PC-9 (cell line): ENCODE data around the gene PRDM16. TPM values are rescaled to one million over a fixed set of nuclear protein-coding genes. Genes with fewer than 3 reads are reported as not detected.
A peak's percentile ranks its signal among the peaks of the same experiment; 100 is the strongest.

ENCODE experiments used
- BruUV-seq: library from RNA; stranded (reverse); fragments of 400-500 nt; replicated peaks from 2 replicates; lab custom pipeline; 2021; lab: Mats Ljungman, UMichigan
- CTCF ChIA-PET: fragments of 300-600 bp; sonication (Branson Sonifier 250); formaldehyde crosslinking; loops from one replicate; lab custom pipeline; 2022; ENCODE audit warnings: antibody characterized with exemption; lab: Charles Lee
- POLR2A ChIA-PET: fragments of 300-600 bp; sonication (Branson Sonifier 250); formaldehyde crosslinking; loops from one replicate; lab custom pipeline; 2022; ENCODE audit warnings: antibody characterized with exemption; ENCODE audit not compliant: unreplicated experiment; lab: Charles Lee
- DNase-seq, 2 experiments: peaks; one replicate each; pipeline versions ENCODE4 v3.0.0 to v3.0.0-alpha.2; 2015 to 2022; ENCODE audit warnings: mixed read lengths in 1 of 2
- H2AFZ ChIP-seq: fragments of 200-600 bp; sonication (generic); 2 replicates; pipeline ENCODE4 v1.8.1; 2017; ENCODE audit warnings: antibody characterized with exemption
- H3F3A ChIP-seq: fragments of 200-600 bp; sonication (generic); 2 replicates; pipeline ENCODE4 v1.8.1; 2017; ENCODE audit warnings: antibody characterized with exemption, mild to moderate bottlenecking, low read depth; ENCODE audit not compliant: insufficient read depth
- H3K27ac ChIP-seq: fragments of 200-600 bp; sonication (generic); 2 replicates; pipeline ENCODE4 v1.6.1; 2016; ENCODE audit warnings: mixed run types
- H3K27me3 ChIP-seq: fragments of 200-600 bp; sonication (generic); 2 replicates; pipeline ENCODE4 v1.6.1; 2016; ENCODE audit warnings: low read depth, mixed run types; ENCODE audit not compliant: insufficient read depth
- H3K36me3 ChIP-seq: fragments of 200-600 bp; sonication (generic); 2 replicates; pipeline ENCODE4 v1.6.1; 2016; ENCODE audit warnings: low read depth, mixed run types
- H3K4me1 ChIP-seq: fragments of 200-600 bp; sonication (generic); replicated peaks from 2 replicates; pipeline ENCODE4 v1.6.1; 2016; ENCODE audit warnings: mixed run types; ENCODE audit not compliant: insufficient read depth
- H3K4me2 ChIP-seq: fragments of 200-600 bp; sonication (generic); 2 replicates; pipeline ENCODE4 v1.6.1; 2017; ENCODE audit warnings: mixed run types
- H3K4me3 ChIP-seq: fragments of 200-600 bp; sonication (generic); 2 replicates; pipeline ENCODE4 v1.6.1; 2016; ENCODE audit warnings: mixed run types
- H3K79me2 ChIP-seq: fragments of 200-600 bp; sonication (generic); 2 replicates; pipeline ENCODE4 v1.6.1; 2017; ENCODE audit warnings: low read depth, mixed run types
- H3K9me2 ChIP-seq: fragments of 200-600 bp; sonication (generic); 2 replicates; pipeline ENCODE4 v1.8.1; 2017; ENCODE audit warnings: mild to moderate bottlenecking; ENCODE audit not compliant: insufficient read depth
- H3K9me3 ChIP-seq: fragments of 200-600 bp; sonication (generic); 2 replicates; pipeline ENCODE4 v1.8.1; 2016; ENCODE audit warnings: low read depth; ENCODE audit not compliant: insufficient read depth
- H4K20me1 ChIP-seq: fragments of 200-600 bp; sonication (generic); 2 replicates; pipeline ENCODE4 v1.8.1; 2017; ENCODE audit not compliant: insufficient read depth
- EZH2 ChIP-seq: fragments of 200-600 bp; sonication (generic); IDR thresholded peaks from 2 replicates; pipeline ENCODE4 v1.8.0; 2017; ENCODE audit warnings: antibody characterized with exemption, low read depth
- intact Hi-C: fragments of 100-400 bp; cut with micrococcal nuclease; formaldehyde crosslinking; loops from one replicate; pipeline ENCODE4 v1.10.0; 2022; ENCODE audit not compliant: unreplicated experiment
- total RNA-seq: library from RNA; stranded (reverse); gene quantifications from 2 replicates; pipeline ENCODE4 v1.2.3, GENCODE V29; 2021
- TF ChIP-seq, protein P1 (sequence below): fragments of 200-600 bp; sonication (generic); conservative IDR thresholded peaks from 2 replicates; pipeline ENCODE4 v1.6.1; 2017; ENCODE audit warnings: mixed run types, antibody characterized with exemption, mild to moderate bottlenecking, moderate library complexity

Gene PRDM16
- total RNA-seq, 1 experiment from 2014 or later: not detected

DNA sequence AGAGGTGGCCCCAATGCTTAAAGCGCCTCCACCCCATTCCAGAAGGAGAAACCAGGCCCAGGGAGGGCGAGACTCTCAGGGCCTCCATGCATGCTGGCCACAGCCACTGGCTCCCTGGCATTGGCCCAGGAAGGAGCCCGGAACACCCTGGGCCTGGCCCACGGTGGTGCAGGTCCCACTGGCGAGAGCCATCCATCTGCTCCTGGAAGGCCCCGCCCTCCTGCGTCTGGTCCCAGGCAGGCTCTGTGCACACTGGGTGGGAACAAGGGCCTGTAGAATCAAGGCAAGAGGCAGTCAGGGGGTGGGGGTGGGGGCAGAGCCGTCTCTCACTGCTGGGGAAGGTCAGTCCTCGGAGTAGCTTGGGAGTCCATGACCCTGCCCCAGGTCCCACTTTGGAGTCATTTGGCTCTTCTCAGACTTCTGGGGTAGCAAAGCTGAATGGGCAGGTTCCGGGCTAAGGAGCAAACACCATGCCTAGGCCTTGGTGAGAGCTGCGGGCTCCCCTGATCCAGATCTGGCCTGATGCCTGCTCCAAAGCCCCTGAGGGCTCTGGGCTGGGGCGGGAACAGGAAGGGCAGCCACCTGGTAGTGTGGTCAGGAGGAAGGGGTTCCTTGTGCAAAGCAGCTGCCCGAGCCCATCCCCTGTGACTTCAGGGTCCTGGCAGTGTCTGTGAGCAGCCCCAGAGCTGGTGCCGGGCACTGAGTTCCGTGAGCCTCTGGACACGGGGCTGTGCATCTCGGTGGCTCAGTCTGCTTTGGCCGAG is 278.4 kb downstream of the PRDM16 start:
- Histone ChIP-seq H3K79me2 (no peaks in the 10 kb centered on the region), H3K4me2 (no peak overlapping the region), H2AFZ (no peak overlapping the region), H4K20me1 (no peaks in the 10 kb centered on the region), H3K27me3 (peaks cover 98% of the 10 kb centered on the region), H3K4me3 (no peak overlapping the region), H3F3A (no peaks in the 10 kb centered on the region), H3K36me3 (no peaks in the 10 kb centered on the region), H3K27ac (no peak overlapping the region), H3K4me1 (no peaks in the 10 kb centered on the region), H3K9me3 (no peaks in the 10 kb centered on the region), H3K9me2 (no peaks in the 10 kb centered on the region)
- TF ChIP-seq, protein P1, sequence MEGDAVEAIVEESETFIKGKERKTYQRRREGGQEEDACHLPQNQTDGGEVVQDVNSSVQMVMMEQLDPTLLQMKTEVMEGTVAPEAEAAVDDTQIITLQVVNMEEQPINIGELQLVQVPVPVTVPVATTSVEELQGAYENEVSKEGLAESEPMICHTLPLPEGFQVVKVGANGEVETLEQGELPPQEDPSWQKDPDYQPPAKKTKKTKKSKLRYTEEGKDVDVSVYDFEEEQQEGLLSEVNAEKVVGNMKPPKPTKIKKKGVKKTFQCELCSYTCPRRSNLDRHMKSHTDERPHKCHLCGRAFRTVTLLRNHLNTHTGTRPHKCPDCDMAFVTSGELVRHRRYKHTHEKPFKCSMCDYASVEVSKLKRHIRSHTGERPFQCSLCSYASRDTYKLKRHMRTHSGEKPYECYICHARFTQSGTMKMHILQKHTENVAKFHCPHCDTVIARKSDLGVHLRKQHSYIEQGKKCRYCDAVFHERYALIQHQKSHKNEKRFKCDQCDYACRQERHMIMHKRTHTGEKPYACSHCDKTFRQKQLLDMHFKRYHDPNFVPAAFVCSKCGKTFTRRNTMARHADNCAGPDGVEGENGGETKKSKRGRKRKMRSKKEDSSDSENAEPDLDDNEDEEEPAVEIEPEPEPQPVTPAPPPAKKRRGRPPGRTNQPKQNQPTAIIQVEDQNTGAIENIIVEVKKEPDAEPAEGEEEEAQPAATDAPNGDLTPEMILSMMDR: no peak
- no peak for TF ChIP-seq EZH2
- no peak for DNase-seq
- POLR2A ChIA-PET: no interaction called here
- BruUV-seq: no TSS peak
- intact Hi-C loops: no loop called here
- CTCF ChIA-PET: no interaction called here

DNA sequence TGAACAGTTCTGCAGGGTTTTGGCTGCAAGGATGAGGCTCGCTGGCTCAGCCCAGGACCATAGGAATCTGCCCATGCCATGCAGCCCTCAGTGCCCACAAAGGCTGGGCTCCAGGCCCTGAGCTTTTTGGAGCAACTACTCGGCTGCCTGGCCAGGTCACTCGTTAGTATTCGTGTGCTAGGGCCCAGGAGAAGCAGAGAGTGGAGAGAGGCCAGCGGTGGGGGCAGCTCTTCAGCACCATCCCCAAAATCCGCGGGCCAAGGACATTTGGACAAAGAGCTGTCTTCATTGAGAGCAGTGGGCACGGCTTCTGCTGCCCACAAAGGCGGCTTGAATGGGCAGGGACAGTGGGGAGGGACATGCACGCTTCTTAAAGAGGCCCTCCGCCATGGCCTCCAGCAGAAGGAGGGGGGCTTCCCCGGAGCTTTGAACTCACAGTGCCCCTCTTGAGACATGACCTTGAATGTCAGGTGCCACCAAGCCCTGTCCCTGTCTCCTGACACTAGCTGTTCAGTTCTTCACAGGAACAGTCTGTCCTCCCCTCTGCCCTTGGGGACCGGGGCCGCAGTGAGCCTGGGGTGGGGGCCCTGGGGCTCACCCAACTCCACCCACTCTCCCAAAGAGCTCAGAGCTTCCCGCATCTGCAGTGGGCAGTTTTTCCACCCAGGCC is 279.3 kb downstream of the PRDM16 start:
- no peak for DNase-seq
- ChIA-PET CTCF (no interaction called here), POLR2A (no interaction called here)
- Histone ChIP-seq H3K4me2 (no peak overlapping the region), H3F3A (no peaks in the 10 kb centered on the region), H3K27ac (no peak overlapping the region), H3K4me1 (no peaks in the 10 kb centered on the region), H3K79me2 (no peaks in the 10 kb centered on the region), H3K27me3 (peaks cover 98% of the 10 kb centered on the region), H3K4me3 (no peak overlapping the region), H3K9me2 (no peaks in the 10 kb centered on the region), H2AFZ (no peak overlapping the region), H3K9me3 (no peaks in the 10 kb centered on the region), H4K20me1 (no peaks in the 10 kb centered on the region), H3K36me3 (no peaks in the 10 kb centered on the region)
- BruUV-seq: no TSS peak
- intact Hi-C loops: no loop called here
- TF ChIP-seq, protein P1: no peak
- no peak for TF ChIP-seq EZH2

DNA sequence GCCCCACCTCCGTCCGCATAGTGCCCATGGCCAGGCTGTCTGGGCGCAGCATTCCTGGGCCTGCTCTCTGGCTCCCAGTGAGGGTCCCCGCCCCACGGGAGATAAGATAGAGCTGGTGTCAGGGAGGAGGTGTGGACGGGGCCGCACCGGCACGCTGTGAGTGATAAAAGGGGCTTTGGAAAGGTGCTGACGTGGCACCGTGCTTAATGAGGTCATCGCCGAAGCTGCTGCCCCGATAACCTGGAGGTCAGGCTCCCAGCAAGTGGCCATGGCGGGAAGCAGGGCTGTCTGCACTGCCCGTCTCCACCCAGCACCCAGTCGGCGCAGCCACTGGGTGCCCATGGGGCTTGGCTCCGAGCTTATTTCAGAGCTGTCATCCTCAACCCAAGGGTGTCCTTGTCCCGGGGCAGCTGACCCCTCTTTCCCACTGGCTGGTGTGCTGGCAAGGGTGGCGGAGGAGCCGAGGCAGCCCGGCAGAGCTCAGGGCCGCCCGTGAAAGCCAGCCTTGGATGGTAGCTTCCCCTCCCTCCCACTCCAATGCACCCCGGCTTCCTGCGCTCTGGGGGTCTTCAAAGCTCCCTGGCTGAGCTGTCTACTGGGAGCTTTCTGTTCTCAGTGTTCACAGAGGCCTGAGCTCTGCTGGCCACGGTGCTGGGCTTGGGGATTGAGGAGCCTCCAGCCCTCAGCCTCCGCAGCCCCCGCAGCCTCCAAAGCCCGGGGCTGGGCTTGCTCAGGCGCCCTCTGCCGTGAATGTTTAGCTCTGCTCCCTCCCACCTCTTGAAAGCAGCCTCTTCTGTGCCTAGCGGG is 280.4 kb downstream of the PRDM16 start:
- H3K79me2 ChIP-seq: no peaks in the 10 kb centered on the region
- POLR2A ChIA-PET: no interaction called here
- no peak overlapping the region for H3K4me3 ChIP-seq
- no peaks in the 10 kb centered on the region for H3K9me3 ChIP-seq
- H3K36me3 ChIP-seq: no peaks in the 10 kb centered on the region
- H3K9me2 ChIP-seq: no peaks in the 10 kb centered on the region
- H3F3A ChIP-seq: no peaks in the 10 kb centered on the region
- H4K20me1 ChIP-seq: no peaks in the 10 kb centered on the region
- DNase-seq: peak in 1 of 2 experiments; percentile 47
- no peak overlapping the region for H3K27ac ChIP-seq
- intact Hi-C loops: no loop called here
- H3K27me3 ChIP-seq: peaks cover 98% of the 10 kb centered on the region
- no peaks in the 10 kb centered on the region for H3K4me1 ChIP-seq
- CTCF ChIA-PET: no interaction called here
- H3K4me2 ChIP-seq: no peak overlapping the region
- no TSS peak for BruUV-seq
- TF ChIP-seq, protein P1: no peak
- no peak for TF ChIP-seq EZH2
- H2AFZ ChIP-seq: no peak overlapping the region
